Iris pigment epithelial cell (primary cell): Measurements from ENCODE around the gene TMA7.
"Not testable (repeated sequence)": the region's sequence is repeated elsewhere in the genome, so short reads cannot be mapped to it uniquely, and the experiment has no call there.

ENCODE experiments used
- DNase-seq: peaks from one replicate; pipeline ENCODE4 v3.0.0-alpha.2; 2011; ENCODE audit warnings: low read depth

TMA7 gene

GRCh38 chr3:48436477-48436787 is 3.6 kb upstream of the TMA7 start:
- no peak for DNase-seq

DNA sequence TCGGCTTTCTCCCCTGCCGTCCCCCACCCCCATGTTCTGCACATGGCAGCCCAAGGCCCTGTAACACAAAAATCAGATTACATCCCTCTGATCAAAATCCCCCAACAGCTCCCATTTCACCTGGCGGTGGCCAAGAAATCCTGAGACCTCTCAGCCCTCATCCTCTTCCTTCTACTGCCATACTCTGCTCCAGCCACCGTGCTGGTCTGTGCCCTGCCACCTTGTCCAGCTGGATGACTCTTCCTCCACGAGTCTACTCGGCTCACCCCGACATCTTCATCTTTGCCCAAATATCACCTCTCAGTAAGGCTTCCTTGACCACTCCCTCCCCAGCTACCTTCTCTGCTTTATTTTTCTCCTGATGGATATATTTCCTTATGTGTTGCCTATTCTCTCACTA is 3.2 kb upstream of the TMA7 start:
- no peak for DNase-seq

DNA sequence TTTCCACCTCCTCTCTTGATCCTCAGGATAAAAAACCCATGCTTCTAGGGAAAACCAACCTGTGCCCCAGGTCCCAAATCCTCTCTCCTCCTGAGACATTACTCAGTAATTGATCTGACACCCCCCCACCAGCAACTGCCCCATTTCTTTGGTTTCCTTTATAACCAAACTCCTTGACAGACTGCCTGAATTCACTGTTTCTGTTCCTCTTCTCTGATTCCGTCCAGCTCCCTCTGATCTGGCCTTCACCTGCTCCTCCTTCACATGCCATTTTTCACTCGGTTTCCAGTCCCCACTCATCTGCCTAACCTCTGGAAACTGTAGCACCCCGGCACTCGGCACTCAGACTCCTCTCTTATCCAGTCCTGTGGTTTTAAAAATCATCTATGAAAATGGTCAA is 2.2 kb upstream of the TMA7 start:
- no peak for DNase-seq

GRCh38 chr3:48440590-48440958 is 517 bp downstream of the TMA7 start:
- peak; percentile 36 for DNase-seq

DNA sequence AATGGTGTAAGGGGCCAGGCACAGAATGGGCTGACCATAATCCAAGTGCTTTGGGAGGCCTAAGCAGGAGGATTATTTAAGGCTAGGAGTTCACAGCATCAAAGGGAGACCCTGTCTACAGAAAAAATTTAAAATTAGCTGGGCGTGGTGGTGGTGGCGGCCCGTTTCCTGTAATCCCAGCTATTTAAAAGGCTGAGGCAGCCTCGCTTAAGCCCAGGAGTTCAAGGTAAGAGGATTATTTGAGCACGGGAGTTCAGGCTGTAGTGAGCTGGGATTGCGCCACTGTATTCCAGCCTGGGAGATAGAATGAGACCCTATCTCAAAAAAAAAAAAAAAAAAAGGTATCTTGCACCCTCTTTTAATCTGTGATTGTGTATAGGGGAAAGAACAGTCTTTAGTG is 1.9 kb downstream of the TMA7 start:
- DNase-seq, result no peak

DNA sequence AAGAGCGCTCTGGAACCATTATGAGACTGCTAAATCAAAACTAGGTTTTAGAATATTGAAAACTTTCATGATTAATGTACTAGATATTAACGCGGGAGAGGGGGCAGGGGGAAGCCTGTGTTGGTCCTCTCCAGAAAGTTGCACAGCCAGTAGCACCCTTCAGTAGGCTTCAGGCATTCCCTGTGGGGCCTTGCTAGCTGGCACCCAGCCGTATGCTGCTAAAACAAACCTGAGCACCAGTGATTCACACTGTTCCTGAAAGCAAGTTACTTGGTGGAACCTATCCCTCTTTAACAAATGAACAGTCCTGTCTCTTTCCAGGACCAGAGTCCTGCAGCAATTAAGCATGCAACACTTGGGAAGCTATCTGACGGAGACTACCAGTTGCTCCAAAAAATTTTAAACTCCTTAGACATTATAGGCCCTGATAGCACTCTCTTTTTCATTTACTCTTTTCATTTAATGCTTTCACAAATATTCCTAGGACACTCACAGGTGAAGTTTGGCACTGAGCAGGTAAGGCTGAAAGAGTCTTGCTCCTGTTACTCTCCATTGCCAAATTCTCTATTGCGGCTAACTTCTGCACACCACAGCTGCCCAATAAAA is 5.3 kb downstream of the TMA7 start:
- no peak for DNase-seq

GRCh38 chr3:48446043-48446424 is 6.0 kb downstream of the TMA7 start:
- DNase-seq, result no peak

DNA sequence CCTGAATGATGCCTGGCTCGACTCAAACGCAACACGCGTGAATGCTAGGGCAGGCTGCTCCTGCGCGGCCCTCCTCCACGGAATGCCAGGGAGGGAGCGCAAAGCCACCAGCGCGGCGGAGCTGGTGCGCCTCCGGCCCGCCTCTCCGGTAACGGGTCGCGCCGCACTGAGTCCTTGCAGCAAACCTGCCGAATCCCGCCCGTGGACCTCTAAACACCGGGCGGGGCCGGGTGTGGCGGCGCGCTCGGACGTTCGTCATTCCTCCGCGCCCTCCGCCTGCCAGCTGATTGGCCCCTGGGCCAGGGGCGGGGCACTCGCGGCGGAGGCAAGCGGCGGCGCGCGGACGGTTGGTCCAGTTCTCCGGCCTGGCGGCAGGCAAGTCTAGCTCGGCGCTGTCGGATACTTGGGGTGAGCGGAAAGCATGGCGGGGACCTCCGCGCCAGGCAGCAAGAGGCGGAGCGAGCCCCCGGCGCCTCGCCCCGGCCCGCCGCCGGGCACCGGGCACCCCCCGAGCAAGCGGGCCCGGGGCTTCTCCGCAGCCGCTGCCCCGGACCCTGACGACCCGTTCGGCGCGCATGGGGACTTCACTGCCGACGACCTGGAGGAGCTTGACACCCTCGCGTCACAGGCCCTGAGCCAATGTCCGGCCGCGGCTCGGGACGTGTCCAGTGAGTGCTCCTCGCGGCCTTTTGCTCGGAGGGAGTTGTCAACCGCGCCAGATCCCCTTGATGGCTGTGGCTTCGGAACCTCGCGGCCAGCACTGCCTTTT is 6.6 kb downstream of the TMA7 start, which contains the start of gene ATRIP:
Gene ATRIP, plus strand, starts transcription at position 313 of the 769 bp plus-strand sequence. Its CDS starts 109 bp downstream, at position 422.
- DNase-seq, result peak; percentile 91

DNA sequence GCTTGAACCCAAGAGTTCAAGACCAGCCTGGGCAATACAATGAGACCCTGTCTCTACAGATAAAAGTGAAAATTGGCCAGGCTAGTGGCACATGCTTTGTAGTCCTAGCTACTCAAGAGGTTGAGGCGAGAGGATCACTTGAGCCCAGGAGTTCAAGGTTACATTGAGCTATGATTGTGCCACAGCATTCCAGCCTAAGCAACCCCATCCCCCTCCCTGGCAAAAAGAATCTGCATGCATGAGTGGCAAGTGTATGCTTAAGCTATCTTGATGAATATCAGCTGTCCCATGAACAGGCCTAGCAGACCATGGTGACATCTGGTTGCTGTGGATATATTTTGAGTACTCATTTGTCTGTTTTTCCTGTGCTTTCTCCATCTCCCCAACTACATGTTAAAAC is 11.2 kb downstream of the TMA7 start:
- no peak for DNase-seq

DNA sequence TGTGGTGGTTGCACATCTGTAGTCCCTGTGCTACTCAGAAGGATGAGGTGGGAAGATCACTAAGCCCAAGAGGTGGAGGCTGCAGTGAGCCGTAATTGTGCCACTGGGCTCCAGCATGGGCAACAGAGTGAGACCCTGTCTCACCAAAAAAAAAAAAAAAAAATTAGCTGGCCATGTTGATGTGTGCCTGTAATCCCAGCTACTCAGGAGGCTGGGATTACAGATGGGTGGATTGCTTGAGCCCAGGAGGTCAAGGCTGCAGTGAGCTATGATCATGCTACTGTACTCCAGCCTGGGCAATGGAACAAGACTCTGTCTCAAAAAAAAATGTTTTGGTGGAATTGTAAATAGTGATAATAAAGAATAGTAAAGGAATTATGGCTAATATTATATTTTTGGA is 16.4 kb downstream of the TMA7 start:
- no peak for DNase-seq

DNA sequence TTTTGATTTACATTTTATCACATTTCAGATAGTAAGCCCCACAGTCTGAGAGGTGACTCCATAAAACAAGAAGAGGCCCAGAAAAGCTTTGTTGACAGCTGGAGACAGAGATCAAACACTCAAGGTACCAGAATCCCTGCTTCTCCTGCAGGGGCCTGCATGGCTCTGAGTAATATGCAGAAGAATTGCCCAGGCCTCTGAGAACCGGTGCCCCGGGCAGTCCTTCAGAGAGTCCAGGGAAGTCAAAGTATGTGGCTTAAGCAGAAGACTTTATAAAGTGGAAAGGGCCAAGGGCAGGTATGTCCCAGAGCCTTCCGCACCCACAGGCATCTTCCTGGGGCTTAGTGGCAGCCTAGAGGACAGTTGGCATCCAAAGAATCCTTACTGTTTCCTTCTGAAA is 19.3 kb downstream of the TMA7 start:
- no peak for DNase-seq

GRCh38 chr3:48459773-48460516 is 19.9 kb downstream of the TMA7 start:
- no peak for DNase-seq

DNA sequence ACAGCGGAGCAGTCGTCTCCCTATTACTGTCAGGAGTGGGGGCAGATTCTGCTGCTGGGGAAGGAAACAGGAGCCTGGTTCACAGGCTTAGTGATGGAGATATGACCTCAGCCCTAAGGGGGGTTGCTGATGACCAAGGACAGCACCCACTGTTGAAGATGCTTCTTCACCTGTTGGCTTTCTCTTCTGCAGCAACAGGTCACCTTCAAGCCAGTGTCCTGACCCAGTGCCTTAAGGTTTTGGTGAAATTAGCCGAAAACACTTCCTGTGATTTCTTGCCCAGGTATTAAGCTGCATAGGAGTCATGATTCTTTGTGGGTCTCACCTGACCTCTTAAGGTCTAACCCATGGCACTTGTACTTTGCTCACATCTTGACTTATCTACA is 20.5 kb downstream of the TMA7 start:
- no peak for DNase-seq

DNA sequence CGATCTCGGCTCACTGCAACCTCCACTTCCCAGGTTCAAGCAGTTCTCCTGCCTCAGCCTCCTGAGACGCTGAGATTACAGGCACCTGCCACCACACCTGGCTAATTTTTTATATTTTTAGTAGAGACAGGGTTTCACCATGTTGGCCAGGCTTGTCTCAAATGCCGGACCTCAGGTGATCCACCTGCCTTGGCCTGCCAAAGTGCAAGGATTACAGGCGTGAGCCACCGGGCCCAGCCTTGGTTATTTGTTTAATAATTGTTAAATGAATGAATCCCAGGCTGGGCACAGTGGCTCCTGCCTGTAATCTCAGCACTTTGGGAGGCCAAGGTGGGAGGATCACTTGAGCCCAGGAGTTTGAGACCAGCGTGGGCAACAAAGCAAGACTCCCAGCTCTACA is 21.7 kb downstream of the TMA7 start:
- DNase-seq, result not testable (repeated sequence)

- DNase-seq, result no peak
These were observed 23.6 kb downstream of the TMA7 start for GRCh38 chr3:48463703-48464102.

DNA sequence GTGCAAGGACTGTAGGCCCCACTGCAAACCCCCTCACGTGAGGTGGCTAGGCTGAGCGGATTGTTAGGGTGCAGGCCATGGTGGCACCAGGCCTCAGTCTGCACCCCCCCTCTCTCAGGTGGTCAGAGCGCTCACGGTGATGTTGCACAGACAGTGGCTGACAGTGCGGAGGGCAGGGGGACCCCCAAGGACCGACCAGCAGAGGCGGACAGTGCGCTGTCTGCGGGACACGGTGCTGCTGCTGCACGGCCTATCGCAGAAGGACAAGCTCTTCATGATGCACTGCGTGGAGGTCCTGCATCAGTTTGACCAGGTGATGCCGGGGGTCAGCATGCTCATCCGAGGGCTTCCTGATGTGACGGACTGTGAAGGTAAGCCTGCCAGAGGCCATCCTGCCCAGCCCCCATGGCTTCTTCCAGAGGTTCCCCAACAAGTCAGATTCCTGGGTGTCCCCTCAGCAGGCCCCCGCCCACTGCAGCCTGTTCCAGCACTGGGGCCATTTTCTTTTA is 24.7 kb downstream of the TMA7 start:
- DNase-seq, result no peak

- DNase-seq, result no peak
These were observed 25.1 kb downstream of the TMA7 start for GRCh38 chr3:48465237-48465530.

- peak; percentile 100 for DNase-seq
These were observed 25.7 kb downstream of the TMA7 start for GRCh38 chr3:48465531-48466378.

DNA sequence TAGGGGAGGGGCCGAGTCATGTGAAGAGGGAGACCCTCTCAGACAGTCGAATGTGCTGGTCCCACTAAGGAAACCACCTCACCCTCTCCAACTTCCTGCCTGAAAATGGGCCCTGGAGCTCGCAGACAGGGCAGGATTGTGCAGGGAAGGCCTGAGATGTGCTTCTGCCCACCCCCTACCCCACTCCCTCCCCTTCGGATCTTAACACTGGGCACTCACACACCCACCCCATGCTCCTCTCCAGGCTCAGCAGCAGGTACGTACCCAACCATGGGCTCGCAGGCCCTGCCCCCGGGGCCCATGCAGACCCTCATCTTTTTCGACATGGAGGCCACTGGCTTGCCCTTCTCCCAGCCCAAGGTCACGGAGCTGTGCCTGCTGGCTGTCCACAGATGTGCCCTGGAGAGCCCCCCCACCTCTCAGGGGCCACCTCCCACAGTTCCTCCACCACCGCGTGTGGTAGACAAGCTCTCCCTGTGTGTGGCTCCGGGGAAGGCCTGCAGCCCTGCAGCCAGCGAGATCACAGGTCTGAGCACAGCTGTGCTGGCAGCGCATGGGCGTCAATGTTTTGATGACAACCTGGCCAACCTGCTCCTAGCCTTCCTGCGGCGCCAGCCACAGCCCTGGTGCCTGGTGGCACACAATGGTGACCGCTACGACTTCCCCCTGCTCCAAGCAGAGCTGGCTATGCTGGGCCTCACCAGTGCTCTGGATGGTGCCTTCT is 26.5 kb downstream of the TMA7 start:
- DNase-seq, result no peak

- no peak for DNase-seq
These were observed 27.0 kb downstream of the TMA7 start for GRCh38 chr3:48467110-48467454.

DNA sequence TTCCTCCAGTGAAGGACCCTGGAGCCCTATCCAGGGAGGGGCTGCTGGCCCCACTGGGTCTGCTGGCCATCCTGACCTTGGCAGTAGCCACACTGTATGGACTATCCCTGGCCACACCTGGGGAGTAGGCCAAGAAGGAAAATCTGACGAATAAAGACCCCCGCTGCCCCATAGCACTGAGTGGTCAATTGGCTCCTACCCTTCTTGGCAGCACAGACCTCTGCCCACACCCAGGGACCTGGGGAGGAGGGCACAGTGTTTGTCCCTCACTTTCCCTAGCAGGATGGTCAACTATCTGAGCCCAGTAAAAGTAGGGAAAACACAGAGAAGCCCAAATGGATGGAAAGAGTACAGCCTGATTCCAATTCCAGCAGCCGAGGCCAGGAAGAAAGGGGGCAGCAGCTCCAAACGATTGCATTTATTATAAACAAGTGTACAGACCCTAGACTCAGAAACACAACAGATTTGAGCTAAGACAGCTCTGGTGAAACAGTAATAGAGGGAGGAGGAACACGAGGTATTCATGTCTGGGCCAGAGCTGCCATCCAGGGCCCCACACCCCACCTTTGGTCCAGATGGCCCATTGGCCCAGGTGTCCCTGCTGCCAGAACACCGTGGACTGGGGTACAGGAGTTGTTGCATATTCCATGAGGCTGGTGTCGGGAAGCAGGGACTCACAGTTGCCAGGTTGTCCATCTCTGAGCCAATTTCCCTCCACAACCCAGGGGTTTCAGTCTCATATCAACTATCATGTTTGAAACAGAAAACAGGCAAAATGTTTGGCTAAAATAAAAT is 27.6 kb downstream of the TMA7 start:
- DNase-seq, result no peak
